Nephron progenitor cell (in vitro differentiated cells): ENCODE results near the gene TCF7L2.

Experiments
- DNase-seq: peaks from one replicate; pipeline ENCODE4 v3.0.0; 2021
- H3K27ac Mint-ChIP-seq: 2 replicates; pipeline ENCODE4 v1.8.0; 2021; ENCODE audit warnings: mild to moderate bottlenecking, moderate library complexity, mixed read lengths
- H3K27me3 Mint-ChIP-seq: 2 replicates; pipeline ENCODE4 v1.8.0; 2021; ENCODE audit warnings: mild to moderate bottlenecking, low read depth, mixed read lengths; ENCODE audit not compliant: poor library complexity
- H3K36me3 Mint-ChIP-seq: 2 replicates; pipeline ENCODE4 v1.8.0; 2021; ENCODE audit warnings: low read depth, mixed read lengths
- H3K4me1 Mint-ChIP-seq: 2 replicates; pipeline ENCODE4 v1.8.0; 2021; ENCODE audit warnings: mixed read lengths
- H3K4me3 Mint-ChIP-seq: 2 replicates; pipeline ENCODE4 v1.8.0; 2021; ENCODE audit warnings: mild to moderate bottlenecking, moderate library complexity, mixed read lengths
- H3K9me3 Mint-ChIP-seq: 2 replicates; pipeline ENCODE4 v1.8.0; 2021; ENCODE audit warnings: mild to moderate bottlenecking, moderate library complexity, mixed read lengths
- CTCF ChIP-seq: fragments of 200-600 bp; sonication (generic); IDR thresholded peaks from 2 replicates; pipeline ENCODE4 v1.5.0; 2021; ENCODE audit warnings: antibody characterized with exemption

The TCF7L2 gene

GRCh38 chr10:112980937-112981336 is 30.9 kb downstream of the TCF7L2 start:
- H3K36me3 Mint-ChIP-seq, result peaks cover 22% of the 10 kb centered on the region
- TF ChIP-seq CTCF, result no peak
- no peaks in the 10 kb centered on the region for H3K9me3 Mint-ChIP-seq
- no peak overlapping the region for H3K4me3 Mint-ChIP-seq
- peaks cover 5% of the 10 kb centered on the region for H3K27me3 Mint-ChIP-seq
- H3K27ac Mint-ChIP-seq, result no peak overlapping the region
- H3K4me1 Mint-ChIP-seq, result peaks cover 70% of the 10 kb centered on the region
- no peak for DNase-seq

DNA sequence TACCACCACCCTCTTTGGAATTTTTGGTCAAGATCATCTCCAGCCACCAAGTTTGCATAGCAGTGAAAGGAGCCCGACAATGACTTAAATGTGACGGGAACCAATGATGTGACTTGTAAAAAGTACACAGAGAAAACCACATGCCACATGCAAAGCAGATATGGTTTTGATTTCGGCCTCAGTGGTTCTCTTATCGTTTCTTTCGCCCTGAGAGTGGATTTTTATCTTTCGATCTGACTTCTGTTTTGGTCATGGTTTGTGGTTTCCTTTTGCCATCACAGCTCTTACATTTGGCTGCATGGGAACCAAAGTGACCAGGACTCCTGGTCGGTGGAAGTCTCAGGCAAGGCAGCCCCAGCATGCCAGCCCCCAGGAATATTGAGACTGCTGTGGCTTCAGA is 31.5 kb downstream of the TCF7L2 start:
- Mint-ChIP-seq H3K36me3 (peaks cover 16% of the 10 kb centered on the region), H3K9me3 (no peaks in the 10 kb centered on the region), H3K27ac (peak overlapping the region; percentile 51), H3K27me3 (peaks cover 5% of the 10 kb centered on the region), H3K4me1 (peaks cover 70% of the 10 kb centered on the region), H3K4me3 (no peak overlapping the region)
- TF ChIP-seq CTCF, result no peak
- no peak for DNase-seq

GRCh38 chr10:112983444-112984056 is 33.5 kb downstream of the TCF7L2 start:
- DNase-seq, result no peak
- peaks cover 29% of the 10 kb centered on the region for H3K36me3 Mint-ChIP-seq
- H3K27me3 Mint-ChIP-seq, result peaks cover 5% of the 10 kb centered on the region
- peaks cover 67% of the 10 kb centered on the region for H3K4me1 Mint-ChIP-seq
- no peak overlapping the region for H3K4me3 Mint-ChIP-seq
- H3K27ac Mint-ChIP-seq, result no peak overlapping the region
- no peak for TF ChIP-seq CTCF
- H3K9me3 Mint-ChIP-seq, result no peaks in the 10 kb centered on the region

DNA sequence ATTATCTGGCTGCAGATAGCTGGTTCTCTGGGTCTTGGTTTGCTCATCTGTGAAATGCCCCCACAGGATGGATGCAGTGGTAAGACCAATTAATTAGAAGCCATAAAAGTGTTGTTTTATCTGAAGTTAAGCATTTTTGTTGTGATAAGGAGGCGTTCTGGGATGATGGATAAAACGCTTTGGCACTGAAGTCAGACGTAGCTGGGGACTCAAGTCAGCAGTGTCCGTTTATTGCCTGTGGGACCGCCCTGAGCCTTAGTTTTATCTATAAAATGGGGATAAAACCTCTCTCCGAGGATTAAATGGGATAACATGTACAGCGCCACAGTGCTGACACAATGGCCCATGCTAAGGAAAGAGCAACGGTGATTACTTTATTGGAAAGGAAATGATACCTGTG is 34.7 kb downstream of the TCF7L2 start:
- DNase-seq, result no peak
- Mint-ChIP-seq H3K9me3 (no peaks in the 10 kb centered on the region), H3K36me3 (peaks cover 24% of the 10 kb centered on the region), H3K4me1 (peaks cover 78% of the 10 kb centered on the region), H3K4me3 (no peak overlapping the region), H3K27ac (no peak overlapping the region), H3K27me3 (peaks cover 2% of the 10 kb centered on the region)
- no peak for TF ChIP-seq CTCF

GRCh38 chr10:112985690-112986543 is 35.9 kb downstream of the TCF7L2 start:
- H3K4me1 Mint-ChIP-seq, result peaks cover 78% of the 10 kb centered on the region
- no peak overlapping the region for H3K4me3 Mint-ChIP-seq

More at GRCh38 chr10:112985690-112986543, 35.9 kb downstream of the TCF7L2 start:
- no peak for DNase-seq
- H3K36me3 Mint-ChIP-seq, result peaks cover 24% of the 10 kb centered on the region
- H3K27me3 Mint-ChIP-seq, result no peaks in the 10 kb centered on the region
- H3K27ac Mint-ChIP-seq, result peak overlapping the region; percentile 52
- no peaks in the 10 kb centered on the region for H3K9me3 Mint-ChIP-seq
- TF ChIP-seq CTCF, result no peak
